Urothelium cell line (cell line): ENCODE results near the gene CDC45.
"Not testable (repeated sequence)": the region's sequence is repeated elsewhere in the genome, so short reads cannot be mapped to it uniquely, and the experiment has no call there.

Experiments
- DNase-seq: peaks from one replicate; pipeline ENCODE4 v3.0.0; 2011; ENCODE audit warnings: low spot score, mixed read lengths
- FAIRE-seq: peaks from 2 replicates; lab custom pipeline; 2011; peaks lifted over from hg19 to GRCh38; lab: Jason Lieb, UNC

CDC45 gene, protein sequence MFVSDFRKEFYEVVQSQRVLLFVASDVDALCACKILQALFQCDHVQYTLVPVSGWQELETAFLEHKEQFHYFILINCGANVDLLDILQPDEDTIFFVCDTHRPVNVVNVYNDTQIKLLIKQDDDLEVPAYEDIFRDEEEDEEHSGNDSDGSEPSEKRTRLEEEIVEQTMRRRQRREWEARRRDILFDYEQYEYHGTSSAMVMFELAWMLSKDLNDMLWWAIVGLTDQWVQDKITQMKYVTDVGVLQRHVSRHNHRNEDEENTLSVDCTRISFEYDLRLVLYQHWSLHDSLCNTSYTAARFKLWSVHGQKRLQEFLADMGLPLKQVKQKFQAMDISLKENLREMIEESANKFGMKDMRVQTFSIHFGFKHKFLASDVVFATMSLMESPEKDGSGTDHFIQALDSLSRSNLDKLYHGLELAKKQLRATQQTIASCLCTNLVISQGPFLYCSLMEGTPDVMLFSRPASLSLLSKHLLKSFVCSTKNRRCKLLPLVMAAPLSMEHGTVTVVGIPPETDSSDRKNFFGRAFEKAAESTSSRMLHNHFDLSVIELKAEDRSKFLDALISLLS

DNA sequence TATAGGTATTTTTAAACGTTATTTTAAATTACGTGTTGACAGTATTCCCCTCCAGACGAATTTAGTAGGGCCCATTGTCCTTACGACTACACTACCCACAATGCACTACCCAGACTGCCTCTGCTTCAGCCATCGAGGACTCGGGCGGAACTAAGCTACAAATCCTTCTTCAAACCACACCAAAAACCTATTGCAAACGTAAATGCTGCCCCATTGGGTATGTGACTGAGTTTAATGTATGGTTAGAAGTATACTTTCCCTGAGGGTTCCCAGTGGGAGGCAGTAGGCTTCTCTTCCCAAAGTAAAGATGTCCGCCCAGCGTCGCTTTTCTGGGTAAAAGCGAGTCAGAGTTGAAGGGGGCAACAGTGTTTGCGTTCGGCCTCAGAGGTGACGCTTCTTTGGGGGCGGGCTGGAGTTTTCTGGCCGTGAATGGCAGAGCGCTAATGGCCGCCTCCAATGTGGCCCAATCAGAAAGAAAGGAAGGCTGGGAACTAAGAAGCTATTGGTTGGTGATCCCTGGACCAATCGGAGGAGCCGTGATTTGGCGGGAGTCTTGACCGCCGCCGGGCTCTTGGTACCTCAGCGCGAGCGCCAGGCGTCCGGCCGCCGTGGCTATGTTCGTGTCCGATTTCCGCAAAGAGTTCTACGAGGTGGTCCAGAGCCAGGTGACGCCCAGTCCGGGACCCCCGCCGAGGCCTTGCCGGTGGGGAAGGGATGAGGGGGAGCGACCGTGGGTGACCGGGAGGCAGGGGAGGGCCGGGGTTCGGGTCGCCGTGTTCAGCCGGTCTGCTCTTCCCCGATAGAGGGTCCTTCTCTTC is at the start of gene CDC45:
CDC45 (plus strand) TSS at position 566 of the 818 bp plus-strand sequence; CDS start at position 615, 49 bp downstream.
- peak; percentile 99 for DNase-seq
- peak; percentile 98 for FAIRE-seq

DNA sequence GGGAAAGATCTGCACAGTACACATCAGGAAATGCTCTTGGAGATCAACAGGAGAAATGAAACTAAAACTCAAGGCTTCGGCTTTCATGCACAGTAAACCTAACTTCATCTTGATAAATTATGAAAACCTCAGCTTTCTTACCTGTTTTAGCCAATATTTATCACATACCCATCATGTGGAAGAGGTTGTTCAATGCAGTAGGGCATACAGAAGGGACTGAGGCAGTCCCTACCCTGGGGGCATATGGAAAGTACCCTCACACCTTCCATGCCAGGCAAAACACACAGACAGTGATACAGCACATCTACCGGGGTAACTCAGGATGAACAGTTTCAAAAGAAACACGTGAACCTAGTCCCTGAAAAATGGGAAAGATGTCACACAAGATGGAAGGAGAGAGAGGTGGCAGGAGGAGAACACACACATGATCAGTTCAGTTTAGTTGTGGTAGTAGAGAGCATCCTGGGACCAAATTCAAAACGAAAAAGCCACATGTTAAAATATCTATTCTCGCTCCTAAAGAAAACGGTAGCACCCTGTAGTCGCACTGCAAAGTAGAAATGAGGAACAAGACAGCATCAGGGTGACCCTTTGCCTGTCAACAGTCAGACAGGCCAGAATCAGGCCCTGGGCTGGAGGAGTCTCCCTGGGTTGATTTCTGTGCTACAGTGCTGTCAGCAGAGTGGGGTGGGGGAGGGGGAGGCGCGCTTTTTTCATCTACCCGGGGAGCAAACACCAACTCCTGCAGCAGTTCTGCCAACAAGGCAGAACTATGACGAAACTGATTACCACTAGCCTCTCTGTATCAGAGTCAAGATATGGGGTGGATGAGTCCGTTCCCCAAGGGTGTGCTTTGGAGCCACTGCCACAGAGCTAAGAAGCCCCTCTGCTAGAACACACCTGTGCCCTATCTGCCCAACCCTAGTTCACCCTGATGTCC is 49.5 kb upstream of the CDC45 start:
- no peak for DNase-seq
- no peak for FAIRE-seq

DNA sequence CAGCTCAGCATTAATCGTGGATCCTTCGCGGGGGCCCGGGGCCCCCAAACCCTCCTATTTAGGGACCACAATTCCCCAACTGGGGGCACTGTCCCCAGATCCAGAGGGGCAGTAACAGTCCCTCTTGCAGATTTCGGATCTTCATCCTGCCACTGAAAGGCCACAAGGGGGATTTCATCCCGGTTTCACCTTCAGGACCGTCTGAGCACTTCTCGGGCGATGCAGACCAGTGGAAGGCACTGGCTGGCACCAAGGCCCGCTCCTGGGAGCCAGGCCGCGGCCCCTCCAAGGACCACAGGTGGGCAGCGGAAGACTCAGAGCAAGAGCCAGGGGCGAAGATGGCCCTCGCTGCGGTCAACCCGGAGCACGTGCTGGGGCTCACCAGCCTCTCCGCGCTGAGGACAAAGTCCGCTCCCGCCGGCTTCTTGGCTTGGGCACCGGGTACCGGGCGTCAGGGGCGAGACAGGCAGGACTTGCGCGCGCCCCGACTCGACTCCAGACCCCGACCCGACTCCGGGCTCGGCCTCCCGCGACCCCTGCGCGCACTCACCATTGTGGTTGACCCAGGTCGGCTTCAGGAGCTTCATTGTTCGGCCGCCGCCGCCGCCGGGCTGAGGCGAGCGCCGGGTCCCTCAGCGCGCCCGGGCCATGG is 48.7 kb upstream of the CDC45 start:
- no peak for FAIRE-seq
- peak; percentile 39 for DNase-seq

DNA sequence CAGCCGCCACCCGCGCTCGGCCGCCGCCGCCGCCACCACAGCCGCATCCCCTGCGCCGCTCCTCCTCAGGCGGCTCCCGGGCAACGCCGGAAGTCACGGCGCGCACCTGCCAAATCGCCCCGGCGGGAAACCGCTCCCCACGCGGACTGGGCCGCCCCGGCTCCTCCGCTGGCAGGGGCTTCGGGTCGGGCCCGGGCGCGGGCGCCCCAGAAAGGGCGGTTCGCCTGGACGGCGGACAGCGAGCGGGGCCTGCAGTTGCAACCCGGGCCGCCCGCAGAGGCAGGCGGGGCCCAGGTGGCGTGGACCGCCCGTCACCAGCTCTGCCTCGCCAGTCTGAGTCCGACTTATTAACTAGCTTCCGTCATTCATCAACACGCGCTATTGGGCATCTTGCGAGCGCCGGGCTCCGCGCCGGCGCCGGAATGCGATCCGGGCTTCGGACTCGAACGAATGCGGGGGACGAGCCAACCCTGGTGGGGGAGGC is 48.0 kb upstream of the CDC45 start, which contains the start of gene HIRA:
HIRA (minus strand) TSS at position 85 of the 484 bp plus-strand sequence. CDS start 257 bp downstream, outside the sequence.
- DNase-seq (peak; percentile 93), FAIRE-seq (peak; percentile 88)

DNA sequence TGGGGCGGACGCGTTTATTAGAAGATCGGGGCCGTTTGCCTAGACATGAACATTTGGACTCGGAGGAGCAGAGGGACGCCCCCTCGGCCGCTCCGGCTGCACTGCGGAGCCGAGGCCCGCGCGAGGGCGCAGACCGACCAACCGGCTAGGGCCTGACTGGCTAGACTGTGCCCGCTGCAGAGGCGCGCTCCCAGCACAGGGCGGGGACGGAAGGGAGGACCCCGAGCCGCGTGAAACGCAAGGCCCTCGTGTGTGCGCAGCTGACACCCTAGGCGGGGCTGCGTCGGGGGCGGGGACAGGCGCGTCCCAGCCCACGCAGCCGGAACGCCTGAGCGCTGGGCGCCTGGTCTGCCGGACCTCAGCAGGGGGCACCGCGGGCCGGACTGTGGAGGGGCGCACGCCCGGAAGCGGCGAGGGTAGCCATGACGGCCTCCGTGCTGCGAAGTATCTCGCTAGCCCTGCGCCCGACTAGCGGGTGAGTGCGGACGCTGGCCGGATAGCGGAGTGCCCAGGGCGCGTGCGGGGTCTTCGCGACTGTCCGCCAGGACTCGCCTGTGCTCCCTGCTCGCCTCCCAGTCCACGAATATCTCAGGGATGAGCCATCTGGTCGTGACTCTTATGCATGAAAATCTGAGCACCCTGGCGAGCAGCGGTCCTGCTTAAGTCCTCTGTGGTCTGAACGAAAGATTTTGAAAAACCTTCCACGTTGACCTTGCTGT is 47.4 kb upstream of the CDC45 start, which contains the start of gene MRPL40:
MRPL40 (plus strand) TSS at position 413 of the 719 bp plus-strand sequence; CDS start at position 423, 10 bp downstream.
- peak; percentile 99 for DNase-seq
- peak; percentile 99 for FAIRE-seq

DNA sequence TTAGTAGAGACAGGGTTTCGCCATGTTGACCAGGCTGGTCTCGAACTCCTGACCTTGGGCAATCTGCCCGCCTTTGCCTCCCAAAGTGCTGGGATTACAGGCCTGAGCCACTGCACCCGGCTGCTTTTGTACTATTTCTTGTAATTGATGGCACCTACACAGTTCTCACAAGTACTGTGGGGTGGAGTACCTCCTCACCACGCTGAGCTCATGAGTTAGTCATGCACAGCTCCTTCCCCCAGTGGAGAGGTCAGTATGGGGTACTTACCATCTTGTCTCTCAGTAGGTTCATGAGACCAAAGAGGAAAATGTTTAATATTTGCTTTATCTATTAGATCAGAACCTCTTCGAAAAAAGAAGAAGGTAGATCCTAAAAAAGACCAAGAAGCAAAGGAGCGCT is 45.3 kb upstream of the CDC45 start:
- DNase-seq (no peak), FAIRE-seq (no peak)

DNA sequence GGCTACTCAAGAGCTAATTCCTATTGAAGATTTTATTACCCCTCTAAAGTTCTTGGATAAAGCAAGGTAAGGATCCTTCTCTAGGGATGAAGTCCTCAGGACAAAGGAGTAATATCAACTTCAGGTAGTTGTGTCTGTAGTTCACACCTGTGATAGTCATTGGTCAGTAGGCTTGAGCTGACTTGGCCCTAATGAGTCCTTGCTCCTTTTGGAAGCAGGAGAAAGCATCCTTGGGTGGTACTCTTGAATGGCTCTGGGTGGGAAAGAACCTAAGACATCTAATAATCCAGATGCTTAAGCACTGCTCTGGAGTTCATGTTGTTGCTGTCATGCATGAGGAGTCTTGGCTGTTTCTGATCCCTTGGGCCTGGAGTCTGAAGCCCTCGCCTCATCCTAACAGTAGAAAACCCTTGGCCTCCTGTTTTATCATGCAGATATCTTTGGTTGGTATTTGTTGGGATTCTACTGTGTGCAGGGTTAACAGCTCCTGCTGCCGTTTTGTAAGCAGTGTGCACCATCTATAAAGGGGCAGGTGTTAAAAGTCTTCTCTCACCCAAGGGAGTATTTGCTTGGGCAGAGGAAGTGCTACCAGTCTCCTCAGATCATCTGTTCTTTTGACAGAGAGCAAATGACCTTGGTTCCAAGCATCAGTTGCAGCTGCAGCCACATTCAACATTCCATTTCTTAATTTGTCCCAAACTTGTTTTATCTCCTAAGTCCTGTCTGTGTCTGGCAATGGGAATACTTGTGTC is 44.7 kb upstream of the CDC45 start:
- DNase-seq (no peak), FAIRE-seq (no peak)

DNA sequence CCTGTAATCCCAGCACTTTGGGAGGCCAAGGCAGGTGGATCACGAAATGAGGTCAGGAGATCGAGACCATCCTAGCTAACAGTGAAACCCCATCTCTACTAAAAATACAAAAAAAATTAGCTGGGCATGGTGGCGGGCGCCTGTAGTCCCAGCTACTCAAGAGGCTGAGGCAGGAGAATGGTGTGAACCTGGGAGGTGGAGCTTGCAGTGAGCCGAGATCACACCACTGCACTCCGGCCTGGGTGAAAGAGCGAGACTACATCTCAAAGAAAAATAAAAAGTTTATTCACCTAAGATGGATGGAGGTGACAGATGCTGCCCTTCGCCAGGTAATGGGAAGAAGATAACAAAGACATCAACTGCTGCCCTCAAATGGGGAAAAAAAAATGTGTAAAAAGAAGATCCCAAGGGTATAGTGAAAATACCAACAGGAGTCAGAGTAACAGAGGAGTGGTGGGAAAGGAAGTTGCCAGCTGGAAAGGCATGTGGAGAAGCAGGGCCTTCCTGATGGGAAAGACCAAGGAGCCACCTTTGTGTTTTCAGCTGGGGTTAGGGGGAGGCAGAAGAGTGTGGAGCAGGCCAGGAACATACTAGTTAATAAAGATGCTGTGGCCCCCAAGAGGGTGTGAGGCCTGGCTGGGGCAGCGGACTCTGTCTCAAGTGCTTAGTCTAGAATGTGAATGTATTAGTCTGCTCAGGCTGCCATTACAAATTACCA is 43.1 kb upstream of the CDC45 start:
- DNase-seq, FAIRE-seq: not testable (repeated sequence)

DNA sequence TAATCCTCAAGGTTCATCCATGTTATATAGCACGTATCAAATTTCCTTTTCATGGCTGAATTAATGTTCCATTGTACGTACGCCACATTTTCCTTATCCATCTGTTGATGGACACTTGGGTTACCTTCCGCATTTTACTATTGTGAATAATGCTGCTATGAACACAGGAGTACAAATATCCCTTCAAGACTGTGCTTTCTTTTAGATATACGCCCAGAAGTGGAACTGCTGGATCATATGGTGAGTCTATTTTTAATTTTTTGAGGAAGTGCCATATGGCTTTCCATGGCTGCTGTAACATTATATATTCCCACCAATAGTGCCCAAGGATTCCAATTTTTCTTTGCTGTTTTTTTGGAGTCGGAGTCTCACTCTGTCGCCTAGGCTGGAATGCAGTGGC is 41.4 kb upstream of the CDC45 start:
- FAIRE-seq (peak; percentile 58), DNase-seq (no peak)

DNA sequence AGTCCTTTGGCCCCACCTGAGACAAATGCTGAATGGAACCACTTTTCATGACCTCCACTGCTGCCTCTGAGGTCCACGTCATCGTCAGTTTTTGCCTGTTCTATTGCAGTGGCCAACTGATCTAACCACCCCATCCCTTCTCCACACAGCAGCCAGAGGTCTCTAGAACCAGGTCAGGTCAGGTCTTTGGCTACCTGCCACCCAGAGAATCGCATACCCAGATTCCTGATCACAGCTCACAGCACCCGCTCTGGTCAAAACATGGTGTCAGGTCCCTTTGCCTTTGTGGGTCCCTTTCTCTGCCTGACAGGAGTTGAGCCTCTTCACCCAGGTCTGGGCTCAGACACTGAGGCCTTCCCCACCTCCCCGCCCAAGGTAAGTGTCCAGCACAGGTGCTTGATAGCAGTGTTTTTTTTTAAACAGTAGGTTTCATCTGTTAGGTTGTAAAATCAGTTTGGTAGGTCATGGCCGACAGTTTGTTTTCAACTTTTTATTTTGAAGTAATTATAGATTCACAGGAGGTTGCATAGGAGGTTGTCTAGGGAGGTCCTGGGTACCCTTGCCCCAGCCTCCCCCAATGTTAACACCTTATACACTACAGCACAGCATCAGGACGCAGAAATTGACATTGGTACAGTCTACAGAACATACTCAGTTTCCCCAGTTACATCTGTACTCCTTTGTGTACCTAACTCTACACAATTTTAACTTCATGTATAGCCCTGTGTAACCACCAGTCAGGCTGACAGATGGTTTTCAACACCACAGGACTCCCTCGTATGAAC is 39.1 kb upstream of the CDC45 start:
- peak; percentile 17 for FAIRE-seq
- no peak for DNase-seq

DNA sequence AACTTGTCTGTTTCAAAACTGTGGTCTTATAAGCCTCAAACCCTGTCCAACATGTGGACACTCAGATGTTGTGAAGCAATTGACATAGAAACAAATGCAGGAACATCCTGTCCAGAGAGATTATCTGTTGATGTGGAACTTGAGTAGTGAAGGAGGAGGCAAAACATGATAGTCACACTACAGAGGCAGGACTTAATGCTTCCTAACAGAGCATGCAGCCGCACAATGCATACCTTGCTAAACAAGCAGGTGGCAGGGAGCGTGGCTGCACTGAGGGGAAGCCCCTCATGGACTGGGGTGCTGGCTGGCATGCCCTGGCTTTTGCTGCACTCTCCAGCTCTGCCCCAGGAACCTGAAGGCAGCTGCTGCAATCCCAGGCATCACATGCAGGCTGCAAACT is 37.6 kb upstream of the CDC45 start:
- DNase-seq = no peak
- peak; percentile 86 for FAIRE-seq

DNA sequence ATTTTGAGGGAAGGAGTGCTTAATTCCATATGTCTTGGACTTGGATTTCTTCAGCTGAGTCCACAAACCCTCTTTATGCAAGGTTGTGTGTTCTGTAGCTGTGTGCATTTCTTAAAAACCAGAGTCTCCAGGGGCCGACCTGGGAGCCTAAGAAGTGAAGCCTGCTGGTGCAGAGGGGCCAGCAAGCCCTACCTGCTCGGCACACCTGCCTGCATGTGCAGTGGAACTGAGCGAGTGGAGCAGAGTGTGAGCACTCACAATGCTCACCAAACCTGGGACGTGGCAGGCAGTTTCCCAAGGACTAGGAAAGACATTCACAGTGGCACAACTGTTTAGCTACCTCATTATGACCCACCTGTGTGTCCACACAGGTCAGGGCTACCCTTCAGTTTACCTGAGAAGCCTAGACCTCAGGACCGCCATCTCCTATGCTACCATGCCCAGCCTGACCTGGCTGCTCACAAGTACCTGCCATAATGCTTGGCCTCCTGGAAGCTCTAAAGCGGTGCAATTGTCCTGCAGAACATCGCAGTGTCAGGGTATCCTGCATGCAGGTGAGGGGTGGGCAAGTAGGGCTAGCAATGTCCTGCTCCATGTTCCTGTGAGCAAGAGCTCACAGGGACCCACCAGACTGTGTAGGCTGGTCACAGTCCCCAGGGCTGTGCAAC is 36.0 kb upstream of the CDC45 start:
- no peak for DNase-seq
- FAIRE-seq = no peak

DNA sequence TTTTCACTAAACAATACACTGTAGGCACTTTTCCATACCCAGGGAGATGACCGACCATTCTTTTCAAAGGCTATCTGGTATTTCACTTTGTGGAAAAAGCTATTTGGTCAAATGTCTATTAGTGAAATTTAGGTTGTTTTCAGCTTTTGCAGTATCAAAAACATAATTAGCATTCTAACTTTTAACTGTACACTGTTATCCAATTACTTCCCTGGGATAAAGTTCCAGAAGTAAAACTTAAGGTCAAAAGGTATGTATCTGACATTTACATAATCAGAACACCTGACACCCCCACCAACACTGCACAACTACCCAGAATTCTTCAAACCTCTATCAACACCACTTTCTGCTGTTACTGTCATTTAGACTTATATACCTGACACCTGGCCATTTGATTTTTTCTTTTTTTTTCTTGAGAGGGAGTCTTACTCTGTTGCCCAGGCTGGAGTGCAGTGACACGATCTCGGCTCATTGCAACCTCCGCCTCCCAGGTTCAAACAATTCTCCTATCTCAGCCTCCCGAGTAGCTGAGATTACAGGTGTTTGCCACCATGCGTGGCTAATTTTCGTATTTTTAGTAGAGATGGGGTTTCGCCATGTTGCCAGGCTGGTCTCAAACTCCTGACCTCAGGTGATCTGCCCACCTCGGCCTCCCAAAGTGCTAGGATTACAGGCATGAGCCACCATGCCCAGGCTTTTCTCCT is 34.3 kb upstream of the CDC45 start:
- FAIRE-seq, DNase-seq: not testable (repeated sequence)

DNA sequence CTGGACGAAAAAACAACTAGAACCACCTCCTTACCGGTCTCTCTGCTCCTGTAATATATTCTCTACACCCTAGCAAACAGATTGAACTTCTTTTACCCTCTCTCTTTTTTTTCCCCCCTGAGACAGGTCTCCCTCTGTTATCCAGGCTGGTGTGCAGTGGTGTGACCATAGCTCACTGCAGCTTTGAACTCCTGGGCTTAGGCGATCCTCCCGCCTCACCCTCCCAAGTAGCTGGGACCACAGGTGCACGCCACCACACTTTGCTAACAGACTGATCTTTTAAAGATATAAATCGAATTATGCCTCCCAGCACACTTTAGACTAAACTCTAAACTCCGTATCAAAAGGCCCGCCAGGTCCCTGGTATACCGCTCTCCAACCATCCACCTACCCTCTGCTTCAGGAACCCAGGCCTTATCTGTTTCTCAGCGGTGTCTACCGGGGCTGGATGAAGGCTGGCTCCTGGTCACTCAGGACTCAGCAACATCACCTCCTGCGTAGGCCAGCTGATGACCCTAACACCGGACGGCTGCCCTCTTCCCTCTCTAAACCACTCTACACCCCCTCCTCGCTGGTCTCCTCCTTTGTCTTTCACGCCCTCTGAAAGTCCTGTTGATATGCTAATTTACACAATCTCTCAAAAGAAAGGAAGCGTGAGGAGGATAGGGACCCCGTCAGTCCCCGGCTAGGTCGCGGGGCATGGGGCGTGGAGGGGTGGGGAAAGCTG is 33.0 kb upstream of the CDC45 start:
- DNase-seq (no peak), FAIRE-seq (no peak)
